Choroid plexus epithelial cell (primary cell): ENCODE data around the gene TXNDC2.

Source experiments
- DNase-seq: peaks from one replicate; pipeline ENCODE4 v3.0.0-alpha.2; 2010; ENCODE audit warnings: low read depth
- H3K4me3 ChIP-seq: 2 replicates; pipeline ENCODE4 v1.5.1; 2011; ENCODE audit warnings: low read depth, mild to moderate bottlenecking, control low read depth, low read length, moderate library complexity
- CTCF ChIP-seq: conservative IDR thresholded peaks from 2 replicates; pipeline ENCODE4 v1.5.1; 2011; ENCODE audit warnings: low read depth, mild to moderate bottlenecking, control low read depth, inconsistent platforms, low read length, moderate library complexity

TXNDC2 gene

GRCh38 chr18:9925795-9926194, 40.0 kb downstream of the TXNDC2 start:
- no peak overlapping the region for H3K4me3 ChIP-seq
- DNase-seq = no peak
- no peak for TF ChIP-seq CTCF

- DNase-seq = no peak
- no peak overlapping the region for H3K4me3 ChIP-seq
- no peak for TF ChIP-seq CTCF
These were observed 40.6 kb downstream of the TXNDC2 start for GRCh38 chr18:9926223-9926894.

GRCh38 chr18:9926977-9927376, 41.2 kb downstream of the TXNDC2 start:
- no peak for TF ChIP-seq CTCF
- DNase-seq = no peak
- no peak overlapping the region for H3K4me3 ChIP-seq

- no peak overlapping the region for H3K4me3 ChIP-seq
- no peak for TF ChIP-seq CTCF
- DNase-seq = no peak
These were observed 41.8 kb downstream of the TXNDC2 start for GRCh38 chr18:9927392-9928063.

GRCh38 chr18:9928646-9929259, 43.0 kb downstream of the TXNDC2 start:
- H3K4me3 ChIP-seq = no peak overlapping the region
- no peak for DNase-seq
- TF ChIP-seq CTCF = no peak

- no peak for TF ChIP-seq CTCF
- no peak overlapping the region for H3K4me3 ChIP-seq
- no peak for DNase-seq
These were observed 44.6 kb downstream of the TXNDC2 start for GRCh38 chr18:9930299-9930884.
